Transverse colon (tissue), 4 donors: ENCODE measurements around the gene PGAM2. TPM values are rescaled to one million over a fixed set of nuclear protein-coding genes. Genes with fewer than 3 reads are reported as not detected.

ENCODE experiments used
- DNase-seq: peaks from one replicate; pipeline ENCODE4 v3.0.0-alpha.2; 2019
- H3K27ac ChIP-seq, 4 donors: fragments of 200-600 bp; sonication (generic); 2 replicates each; pipeline ENCODE4 v1.5.1; 2016 to 2018; ENCODE audit warnings: inconsistent platforms in 4 of 4
- H3K27me3 ChIP-seq: fragments of 200-600 bp; sonication (generic); 2 replicates; pipeline ENCODE4 v1.5.1; 2017; ENCODE audit warnings: inconsistent platforms
- H3K36me3 ChIP-seq, 4 donors: fragments of 200-600 bp; sonication (generic); 2 replicates each; pipeline ENCODE4 v1.5.1; 2017 to 2019; ENCODE audit warnings: inconsistent platforms in 4 of 4
- H3K4me1 ChIP-seq, 4 donors: fragments of 200-600 bp; sonication (generic); 2 replicates each; pipeline ENCODE4 v1.5.1; 2017 to 2020; ENCODE audit warnings: inconsistent platforms in 4 of 4
- H3K4me3 ChIP-seq, 4 donors: fragments of 200-600 bp; sonication (generic); 1 replicate in 1 of 4; 2 replicates in 3 of 4; pipeline versions ENCODE4 v1.5.1 to v1.6.1; 2017 to 2019; ENCODE audit warnings: inconsistent platforms in 4 of 4
- H3K9me3 ChIP-seq, 2 donors: fragments of 200-600 bp; sonication (generic); 2 replicates each; pipeline ENCODE4 v1.5.1; 2017 to 2019; ENCODE audit warnings: inconsistent platforms in 2 of 2
- CTCF ChIP-seq, 5 experiments: fragments of 200-600 bp in 3 of 5; fragments of 450-650 bp in 2 of 5; sonication (generic) in 3 of 5; IDR thresholded peaks; 1 replicate in 2 of 5; 2 replicates in 3 of 5; pipeline ENCODE4 v1.5.1; 2016 to 2017; ENCODE audit warnings: antibody characterized with exemption in 5 of 5, inconsistent platforms in 3 of 5, mild to moderate bottlenecking in 2 of 5, moderate library complexity in 1 of 5
- EP300 ChIP-seq: sonication (generic); formaldehyde crosslinking; IDR thresholded peaks from one replicate; pipeline ENCODE4 v1.6.1; 2017; ENCODE audit warnings: antibody characterized with exemption, low read depth
- POLR2A ChIP-seq: fragments of 450-650 bp; IDR thresholded peaks from one replicate; pipeline ENCODE4 v1.6.1; 2016; ENCODE audit warnings: antibody characterized with exemption, mild to moderate bottlenecking, moderate library complexity
- POLR2AphosphoS5 ChIP-seq, 3 donors: sonication (generic); formaldehyde crosslinking; IDR thresholded peaks; one replicate each; pipeline ENCODE4 v1.6.1; 2016; ENCODE audit warnings: antibody characterized with exemption in 3 of 3
- WGBS, 2 donors: methylation state at CpG; one replicate each; pipeline ENCODE4 v1.1.5; 2018; ENCODE audit warnings: low coverage in 1 of 2; 5-methylcytosine and 5-hydroxymethylcytosine counted together
- in situ Hi-C, 4 donors: fragments of 200-750 bp; cut with MboI; loops; one replicate each; pipeline versions ENCODE4 v1.15.0 to v1.15.1; 2017; ENCODE audit warnings: low sequenced_read_pairs in 3 of 4, low pct_ligation_motif_present in 1 of 4, low pct_unique_long_range_greater_than_20kb in 1 of 4
- intact Hi-C: fragments of 100-400 bp; cut with DNase I; formaldehyde crosslinking; loops from one replicate; pipeline ENCODE4 v1.15.1; 2023; ENCODE audit warnings: low total_unique reads
- total RNA-seq, 4 donors: library from RNA; depleted of rRNA; stranded (reverse); fragments of >200 nt; gene quantifications; one replicate each; pipeline ENCODE4 v1.1.0, GENCODE V29; 2016

Gene PGAM2
- total RNA-seq, 4 donors from 2014 or later: 9.7 TPM; not detected in 3

DNA sequence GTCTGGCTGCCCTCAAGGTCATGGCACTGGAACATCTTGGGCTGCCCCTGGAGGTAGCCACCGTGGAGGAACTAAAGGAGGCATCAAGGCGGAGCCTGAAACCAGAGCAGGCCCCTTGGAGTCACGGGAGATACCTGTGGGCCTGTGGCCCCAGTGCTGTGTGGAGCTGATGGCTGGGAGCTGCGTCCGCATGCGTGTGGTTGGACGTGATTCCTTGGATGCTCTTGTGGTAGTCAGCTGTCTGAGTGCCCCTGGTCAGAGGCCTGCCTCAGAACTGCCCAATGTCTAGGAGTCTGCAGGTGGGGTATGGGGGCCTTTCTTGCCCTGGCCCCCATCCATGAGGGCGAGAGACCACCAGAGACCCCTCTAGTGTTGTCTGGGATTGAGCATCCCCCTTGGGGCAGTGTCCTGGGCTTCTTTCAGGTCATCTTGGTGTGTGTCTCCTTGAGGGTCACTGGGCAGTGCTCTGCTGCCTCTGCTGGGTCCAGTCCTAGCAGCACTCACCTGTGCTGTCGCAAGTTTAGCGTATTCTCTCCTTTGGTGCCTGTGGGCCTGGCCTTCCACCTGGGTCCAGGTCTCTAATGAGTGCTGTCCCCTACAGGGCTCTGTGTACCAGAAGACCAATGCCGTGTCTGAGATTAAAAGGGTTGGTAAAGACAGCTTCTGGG lies 8.1 kb downstream of the PGAM2 start:
- in situ Hi-C loops: no loop called here
- Histone ChIP-seq H3K4me3 (no peak overlapping the region), H3K36me3 (peaks cover 0 to 66% (median 36%) of the 10 kb centered on the region in 4 donors), H3K4me1 (no peaks in the 10 kb centered on the region), H3K9me3 (no peaks in the 10 kb centered on the region), H3K27ac (no peak overlapping the region), H3K27me3 (no peaks in the 10 kb centered on the region)
- TF ChIP-seq POLR2AphosphoS5 (IDR thresholded peaks at IDR 0.05): no peak
- TF ChIP-seq EP300: no peak
- no peak for TF ChIP-seq CTCF (IDR thresholded peaks at IDR 0.05)
- no peak for TF ChIP-seq POLR2A
- no peak for DNase-seq
- intact Hi-C loops: no loop called here
- 95 to 100% methylated on average over 1 to 11 of the region's 11 CpGs for WGBS, 2 donors

DNA sequence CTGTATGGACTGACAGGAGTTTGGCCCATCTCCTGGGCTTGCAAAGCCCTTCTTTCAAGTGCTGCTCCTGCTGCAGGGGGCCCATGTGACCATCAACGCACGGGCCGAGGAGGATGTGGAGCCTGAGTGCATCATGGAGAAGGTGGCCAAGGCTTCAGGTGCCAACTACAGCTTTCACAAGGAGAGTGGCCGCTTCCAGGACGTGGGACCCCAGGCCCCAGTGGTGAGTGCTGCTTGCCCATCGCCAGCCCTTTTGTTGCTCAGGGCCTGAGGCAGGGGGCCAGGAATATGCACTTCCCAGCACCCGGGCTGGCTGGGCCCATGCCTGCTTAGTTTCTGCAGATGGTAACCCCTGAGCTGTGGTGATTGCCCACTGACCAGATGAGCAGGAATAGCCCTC lies 8.7 kb downstream of the PGAM2 start:
- DNase-seq: peak; percentile 6
- TF ChIP-seq CTCF (IDR thresholded peaks at IDR 0.05) (no peak), EP300 (no peak), POLR2AphosphoS5 (IDR thresholded peaks at IDR 0.05) (no peak), POLR2A (no peak)
- in situ Hi-C loops: no loop called here
- Histone ChIP-seq H3K4me3 (no peak overlapping the region), H3K36me3 (peaks cover 0 to 69% (median 38%) of the 10 kb centered on the region in 4 donors), H3K4me1 (no peaks in the 10 kb centered on the region), H3K27me3 (no peaks in the 10 kb centered on the region), H3K27ac (no peak overlapping the region), H3K9me3 (no peaks in the 10 kb centered on the region)
- 92% methylated on average over 7 of the region's 7 CpGs; no CpG with 5 or more reads in 1 of the 2 donors for WGBS, 2 donors
- intact Hi-C loops: no loop called here

GRCh38 chr7:44052771-44053365 lies 12.5 kb downstream of the PGAM2 start:
- H3K36me3 ChIP-seq: peaks cover 0 to 51% (median 25%) of the 10 kb centered on the region in 4 donors
- TF ChIP-seq CTCF (IDR thresholded peaks at IDR 0.05) (no peak), POLR2AphosphoS5 (IDR thresholded peaks at IDR 0.05) (no peak), POLR2A (no peak), EP300 (no peak)
- intact Hi-C loops (no loop called here), in situ Hi-C loops (no loop called here)
- H3K4me3 ChIP-seq: no peak overlapping the region
- peak; percentile 3 for DNase-seq
- WGBS, 2 donors: 94 to 96% methylated on average over 2 to 12 of the region's 12 CpGs
- no peaks in the 10 kb centered on the region for H3K9me3 ChIP-seq
- peaks cover 0 to 5% (median 0%) of the 10 kb centered on the region in 4 donors for H3K4me1 ChIP-seq
- no peak overlapping the region for H3K27ac ChIP-seq
- H3K27me3 ChIP-seq: no peaks in the 10 kb centered on the region

- TF ChIP-seq EP300 (no peak), POLR2A (no peak), CTCF (IDR thresholded peaks at IDR 0.05) (no peak), POLR2AphosphoS5 (IDR thresholded peaks at IDR 0.05) (no peak)
- 90 to 92% methylated on average over 2 to 5 of the region's 5 CpGs for WGBS, 2 donors
- Histone ChIP-seq H3K4me3 (no peak overlapping the region), H3K9me3 (no peaks in the 10 kb centered on the region), H3K27me3 (no peaks in the 10 kb centered on the region), H3K36me3 (peaks cover 0 to 39% (median 16%) of the 10 kb centered on the region in 4 donors), H3K27ac (no peak overlapping the region), H3K4me1 (peaks cover 0 to 10% (median 3%) of the 10 kb centered on the region in 4 donors)
- no peak for DNase-seq
- in situ Hi-C loops: no loop called here
- intact Hi-C loops: no loop called here
Observed at GRCh38 chr7:44051611-44052220, 13.7 kb downstream of the PGAM2 start.
